A673 (cell line): ENCODE results near the gene HRH3. TPM values are rescaled to one million over a fixed set of nuclear protein-coding genes. Genes with fewer than 3 reads are reported as not detected.
A peak's percentile ranks its signal among the peaks of the same experiment; 100 is the strongest.

ENCODE experiments used
- BruUV-seq: library from RNA; stranded (reverse); fragments of 400-500 nt; replicated peaks from 2 replicates; lab custom pipeline; 2021; lab: Mats Ljungman, UMichigan
- CTCF ChIA-PET: fragments of 300-600 bp; sonication (Branson Sonifier 250); formaldehyde crosslinking; loops from one replicate; lab custom pipeline; 2022; ENCODE audit warnings: antibody characterized with exemption; lab: Charles Lee
- POLR2A ChIA-PET: fragments of 300-600 bp; sonication (Branson Sonifier 250); formaldehyde crosslinking; loops from one replicate; lab custom pipeline; 2022; ENCODE audit warnings: antibody characterized with exemption; ENCODE audit not compliant: low non-redundant PET; lab: Charles Lee
- DNase-seq: peaks from one replicate; pipeline ENCODE4 v3.0.0-alpha.2; 2015; ENCODE audit warnings: low spot score
- H3K27ac ChIP-seq: fragments of 200-600 bp; sonication (generic); 2 replicates; pipeline ENCODE4 v1.5.1; 2016; ENCODE audit warnings: mixed run types, low read depth, mild to moderate bottlenecking, mixed read lengths, antibody characterized with exemption, low read length; ENCODE audit not compliant: poor library complexity, severe bottlenecking
- H3K27me3 ChIP-seq: fragments of 200-600 bp; sonication (generic); replicated peaks from 2 replicates; pipeline ENCODE4 v1.6.1; 2017; ENCODE audit warnings: mixed run types, low read depth, mild to moderate bottlenecking, mixed read lengths, antibody characterized with exemption, low read length; ENCODE audit not compliant: insufficient read depth, poor library complexity
- H3K36me3 ChIP-seq: fragments of 200-600 bp; sonication (generic); 2 replicates; pipeline ENCODE4 v1.6.1; 2016; ENCODE audit warnings: mixed run types, mild to moderate bottlenecking, mixed read lengths, antibody characterized with exemption, low read length; ENCODE audit not compliant: insufficient read depth, poor library complexity, severe bottlenecking
- H3K4me1 ChIP-seq: fragments of 200-600 bp; sonication (generic); 2 replicates; pipeline ENCODE4 v1.6.1; 2017; ENCODE audit warnings: mixed run types, mild to moderate bottlenecking, mixed read lengths, antibody characterized with exemption, low read length; ENCODE audit not compliant: insufficient read depth, poor library complexity, severe bottlenecking
- H3K4me3 ChIP-seq: fragments of 200-600 bp; sonication (generic); 2 replicates; pipeline ENCODE4 v1.5.1; 2016; ENCODE audit warnings: low read depth, mixed run types, mild to moderate bottlenecking, mixed read lengths, low read length; ENCODE audit not compliant: poor library complexity, severe bottlenecking
- H3K9me3 ChIP-seq: fragments of 200-600 bp; sonication (generic); 2 replicates; pipeline ENCODE4 v1.6.1; 2016; ENCODE audit warnings: mixed run types, low read depth, mild to moderate bottlenecking, mixed read lengths, antibody characterized with exemption, low read length; ENCODE audit not compliant: poor library complexity, severe bottlenecking
- CTCF ChIP-seq: fragments of 300-800, 200-600 bp; sonication (generic); conservative IDR thresholded peaks from 2 replicates; pipeline ENCODE4 v1.5.1; 2017; ENCODE audit warnings: low read depth, mild to moderate bottlenecking, antibody characterized with exemption, low read length, moderate library complexity, mixed read lengths
- EZH2 ChIP-seq: fragments of 200-600 bp; sonication (generic); IDR thresholded peaks from 2 replicates; pipeline ENCODE4 v1.6.1; 2017; ENCODE audit warnings: borderline replicate concordance, low read depth, mild to moderate bottlenecking, mixed read lengths, antibody characterized with exemption, low read length; ENCODE audit not compliant: poor library complexity, severe bottlenecking
- intact Hi-C: fragments of 100-400 bp; cut with micrococcal nuclease; formaldehyde crosslinking; loops from one replicate; pipeline ENCODE4 v1.10.0; 2022; ENCODE audit not compliant: unreplicated experiment
- total RNA-seq: library from RNA; stranded (reverse); gene quantifications from 2 replicates; pipeline ENCODE4 v1.2.3, GENCODE V29; 2021

HRH3 gene
- total RNA-seq, 1 experiment from 2014 or later, result not detected

GRCh38 chr20:62202083-62202395 is 18.0 kb downstream of the HRH3 start:
- intact Hi-C loops, result no loop called here
- peak; percentile 61 for DNase-seq
- no peaks in the 10 kb centered on the region for H3K9me3 ChIP-seq
- H3K4me1 ChIP-seq, result peaks cover 39% of the 10 kb centered on the region
- H3K27me3 ChIP-seq, result no peaks in the 10 kb centered on the region
- no TSS peak for BruUV-seq
- TF ChIP-seq CTCF, result no peak
- POLR2A ChIA-PET, result no interaction called here
- CTCF ChIA-PET, result no interaction called here
- H3K36me3 ChIP-seq, result peaks cover 28% of the 10 kb centered on the region
- no peak overlapping the region for H3K4me3 ChIP-seq
- peak overlapping the region; percentile 71 for H3K27ac ChIP-seq

GRCh38 chr20:62201173-62202082 is 18.6 kb downstream of the HRH3 start:
- no TSS peak for BruUV-seq
- ChIA-PET POLR2A (no interaction called here), CTCF (no interaction called here)
- no peak for TF ChIP-seq CTCF
- TF ChIP-seq EZH2, result no peak
- DNase-seq, result peak; percentile 94
- no peaks in the 10 kb centered on the region for H3K27me3 ChIP-seq
- peaks cover 29% of the 10 kb centered on the region for H3K36me3 ChIP-seq
- peak overlapping the region; percentile 71 for H3K27ac ChIP-seq
- intact Hi-C loops, result no loop called here
- peaks cover 38% of the 10 kb centered on the region for H3K4me1 ChIP-seq
- H3K9me3 ChIP-seq, result no peaks in the 10 kb centered on the region
- no peak overlapping the region for H3K4me3 ChIP-seq

GRCh38 chr20:62200491-62201172 is 19.4 kb downstream of the HRH3 start:
- intact Hi-C loops, result no loop called here
- no peak for TF ChIP-seq CTCF
- TF ChIP-seq EZH2, result no peak
- H3K4me3 ChIP-seq, result no peak overlapping the region
- H3K36me3 ChIP-seq, result peaks cover 36% of the 10 kb centered on the region
- ChIA-PET POLR2A (no interaction called here), CTCF (no interaction called here)
- no peaks in the 10 kb centered on the region for H3K9me3 ChIP-seq
- no peak for DNase-seq
- BruUV-seq, result no TSS peak
- H3K4me1 ChIP-seq, result peaks cover 38% of the 10 kb centered on the region
- H3K27ac ChIP-seq, result peak overlapping the region; percentile 71
- H3K27me3 ChIP-seq, result no peaks in the 10 kb centered on the region
